K562 (cell line): ENCODE results near the gene OR10D3. TPM values are rescaled to one million over a fixed set of nuclear protein-coding genes. Genes with fewer than 3 reads are reported as not detected.

ENCODE experiments used
- CHAMP1 ChIP-seq: fragments of 450-650 bp; IDR thresholded peaks from 2 replicates; pipeline ENCODE4 v1.6.1; 2016; ENCODE audit warnings: mild to moderate bottlenecking
- CREB5 ChIP-seq: fragments of 250-450 bp; sonication (Bioruptor Pico); IDR thresholded peaks from 2 replicates; pipeline ENCODE4 v1.5.0; 2020; ENCODE audit warnings: mild to moderate bottlenecking
- HMG20A ChIP-seq: fragments of 450-650 bp; formaldehyde crosslinking; conservative IDR thresholded peaks from 2 replicates; pipeline ENCODE4 v1.4.0; 2020; ENCODE audit warnings: mild to moderate bottlenecking, mixed read lengths
- KDM5B ChIP-seq: fragments of 200-600 bp; sonication (generic); IDR thresholded peaks from 2 replicates; pipeline ENCODE4 v1.6.1; 2012; ENCODE audit warnings: low read depth, mild to moderate bottlenecking, moderate library complexity, low read length, control low read depth, inconsistent platforms; ENCODE audit not compliant: insufficient replicate concordance
- MAFG ChIP-seq: fragments of 450-650 bp; conservative IDR thresholded peaks from 2 replicates; pipeline ENCODE4 v1.6.1; 2016; ENCODE audit warnings: missing genetic modification characterization, missing compliant biosample characterization
- MBD1 ChIP-seq: fragments of 250-450 bp; sonication (Bioruptor Pico); IDR thresholded peaks from 2 replicates; pipeline ENCODE4 v1.8.0; 2022; ENCODE audit warnings: inconsistent platforms
- MBD2 ChIP-seq: sonication (generic); IDR thresholded peaks from 2 replicates; pipeline ENCODE4 v1.6.1; 2016; ENCODE audit warnings: low read depth, borderline replicate concordance
- PATZ1 ChIP-seq: fragments of 250-450 bp; sonication (Bioruptor Pico); IDR thresholded peaks from 2 replicates; pipeline ENCODE4 v1.5.0; 2020; ENCODE audit warnings: mild to moderate bottlenecking, borderline replicate concordance
- RCOR1 ChIP-seq, 2 experiments: IDR thresholded peaks; 2 replicates each; pipeline ENCODE4 v1.6.1; 2012; ENCODE audit warnings: low read depth in 2 of 2, low read length in 2 of 2, borderline replicate concordance in 1 of 2, improper control_type of control experiment in 1 of 2
- SAFB2 ChIP-seq: fragments of 200-400 bp; formaldehyde crosslinking; IDR thresholded peaks from 2 replicates; pipeline ENCODE4 v1.6.1; 2018; ENCODE audit warnings: borderline replicate concordance, low read length, low read depth, moderate library complexity; ENCODE audit not compliant: severe bottlenecking
- SMARCA5 ChIP-seq: fragments of 450-650 bp; IDR thresholded peaks from 2 replicates; pipeline ENCODE4 v1.6.1; 2016
- TAF9B ChIP-seq: fragments of 450-650 bp; IDR thresholded peaks from 2 replicates; pipeline ENCODE4 v1.6.1; 2018; ENCODE audit warnings: mild to moderate bottlenecking; ENCODE audit not compliant: partially characterized antibody
- TCF3 ChIP-seq: sonication (generic); formaldehyde crosslinking; IDR thresholded peaks from 2 replicates; pipeline ENCODE4 v1.4.0; 2020; ENCODE audit warnings: mild to moderate bottlenecking, missing genetic modification reagents
- TFAP4 ChIP-seq: sonication (generic); formaldehyde crosslinking; IDR thresholded peaks from 2 replicates; pipeline ENCODE4 v1.8.0; 2022; ENCODE audit warnings: missing genetic modification reagents, mild to moderate bottlenecking, moderate library complexity, borderline replicate concordance
- XRCC3 ChIP-seq: fragments of 450-650 bp; IDR thresholded peaks from 2 replicates; pipeline ENCODE4 v1.6.1; 2017; ENCODE audit warnings: mild to moderate bottlenecking, moderate library complexity
- ZNF124 ChIP-seq: sonication (generic); formaldehyde crosslinking; IDR thresholded peaks from 2 replicates; pipeline ENCODE4 v1.8.1; 2022; ENCODE audit warnings: missing genetic modification reagents
- ZNF583 ChIP-seq: fragments of 250-450 bp; sonication (Bioruptor Pico); IDR thresholded peaks from 2 replicates; pipeline ENCODE4 v1.4.0; 2020
- ZNF766 ChIP-seq: fragments of 200-800 bp; sonication (Bioruptor generic); conservative IDR thresholded peaks from 2 replicates; pipeline ENCODE4 v1.6.1; 2016; ENCODE audit warnings: missing genetic modification characterization, missing compliant biosample characterization
- polyA plus RNA-seq, 8 experiments: library from polyadenylated mRNA; depleted of rRNA in 4 of 8; stranded (reverse) in 5 of 8; unstranded in 3 of 8; fragments of >200 nt; fragmentation: Nextera tagmentation in 2 of 8; fragmentation: Illumina TruSeq in 1 of 8; extraction: Ambion mirVana in 2 of 8; extraction: Trizol in 1 of 8; gene quantifications; 2 replicates each; pipeline versions ENCODE4 v1.2.1 to v1.2.3, GENCODE V29; 2011 to 2014; ENCODE audit warnings: inconsistent platforms in 1 of 8, missing spikeins in 1 of 8
- total RNA-seq, 7 experiments: library from RNA; depleted of rRNA in 6 of 7; stranded (reverse); fragments of >200 nt in 6 of 7; fragmentation: Illumina TruSeq in 2 of 7; extraction: Trizol in 2 of 7; gene quantifications; 2 replicates each; pipeline versions ENCODE4 v1.2.1 to v1.2.3, GENCODE V29; 2011 to 2021; ENCODE audit warnings: low replicate concordance in 1 of 7

The OR10D3 gene
- total and polyA plus RNA-seq, 9 of the 15 experiments (the other 6 are each of a cell fraction or from before 2014, with no cell fraction given): 0.07 to 2.9 (median 0.80) TPM; not detected in 1

- TF ChIP-seq PATZ1 (CRISPR knock-in tag) (peak; percentile 71; the same call in 1 of the 2 replicates), CREB5 (no peak), RCOR1 (IDR thresholded peaks at IDR 0.05; ENCODE audit: borderline replicate concordance in 1 of 2, low read depth in 2 of 2, low read length in 2 of 2) (no peak), ZNF583 (CRISPR knock-in tag) (peak; percentile 79), ZNF766 (CRISPR knock-in tag) (peak; percentile 96), MBD2 (peak; percentile 77; the same call in 1 of the 2 replicates), XRCC3 (no peak), ZNF124 (CRISPR knock-in tag) (no peak), SMARCA5 (no peak), TAF9B (peak; percentile 58), MBD1 (CRISPR knock-in tag) (no peak), TFAP4 (CRISPR knock-in tag) (peak; percentile 43; the same call in 1 of the 2 replicates), TCF3 (CRISPR knock-in tag) (peak; percentile 96), MAFG (tag) (peak; percentile 99), KDM5B (peak; percentile 47), SAFB2 (no peak), CHAMP1 (peak; percentile 92), HMG20A (no peak)
Measured at GRCh38 chr11:124207102-124207792, 24.1 kb downstream of the OR10D3 start (continued).
